SW 1271 (cell line): Measurements from ENCODE around the gene HOXA2.

Source experiments
- DNase-seq, 2 experiments: peaks; one replicate each; lab custom pipeline; 2025; lab: John Stamatoyannopoulos, UW

Gene HOXA2

DNA sequence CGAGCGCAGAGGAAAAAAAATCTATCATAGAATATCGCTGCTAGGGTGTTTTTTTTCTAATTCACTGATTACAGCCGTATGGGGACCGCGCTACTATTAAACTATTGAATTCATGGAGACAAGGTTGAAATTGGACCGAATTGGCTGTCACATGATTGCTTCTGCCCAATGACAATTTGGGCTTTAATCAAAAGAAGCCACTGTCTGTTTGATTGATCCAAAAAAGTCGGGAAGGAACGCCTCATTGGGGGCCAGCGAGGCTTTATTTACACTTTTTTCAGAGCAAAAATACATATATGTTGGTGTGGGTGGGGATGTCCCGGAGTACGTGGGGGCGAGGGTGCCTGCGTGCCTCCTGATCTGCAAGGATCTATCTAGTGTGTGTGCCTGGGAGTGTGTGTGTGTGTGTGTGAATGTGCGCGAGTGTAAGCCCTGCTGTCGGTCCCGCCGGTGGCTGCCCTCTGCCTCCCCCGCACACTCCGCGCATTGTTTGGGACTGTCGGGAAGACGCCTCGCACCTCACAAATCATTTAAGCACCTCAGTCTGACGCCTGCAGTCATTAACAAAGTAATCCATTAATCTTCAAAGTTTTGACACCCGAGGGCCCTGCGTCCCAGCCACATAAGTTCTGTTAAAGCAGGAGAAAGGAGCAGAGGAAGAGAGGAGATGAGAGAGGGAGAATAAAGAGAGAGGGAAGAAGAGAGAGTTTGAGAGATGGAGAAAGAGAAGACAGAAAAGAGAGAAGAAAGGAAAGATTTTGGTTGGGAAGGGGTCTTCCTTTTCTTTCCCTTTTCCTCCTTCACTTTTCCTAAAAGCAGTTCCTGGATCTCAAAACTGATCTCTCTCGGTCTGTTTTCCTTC, at the start of gene HOXA2:
Gene HOXA2, minus strand, starts transcription at position 103 of the 862 bp plus-strand sequence. CDS start 183 bp downstream, outside the sequence.
- no peak for DNase-seq

DNA sequence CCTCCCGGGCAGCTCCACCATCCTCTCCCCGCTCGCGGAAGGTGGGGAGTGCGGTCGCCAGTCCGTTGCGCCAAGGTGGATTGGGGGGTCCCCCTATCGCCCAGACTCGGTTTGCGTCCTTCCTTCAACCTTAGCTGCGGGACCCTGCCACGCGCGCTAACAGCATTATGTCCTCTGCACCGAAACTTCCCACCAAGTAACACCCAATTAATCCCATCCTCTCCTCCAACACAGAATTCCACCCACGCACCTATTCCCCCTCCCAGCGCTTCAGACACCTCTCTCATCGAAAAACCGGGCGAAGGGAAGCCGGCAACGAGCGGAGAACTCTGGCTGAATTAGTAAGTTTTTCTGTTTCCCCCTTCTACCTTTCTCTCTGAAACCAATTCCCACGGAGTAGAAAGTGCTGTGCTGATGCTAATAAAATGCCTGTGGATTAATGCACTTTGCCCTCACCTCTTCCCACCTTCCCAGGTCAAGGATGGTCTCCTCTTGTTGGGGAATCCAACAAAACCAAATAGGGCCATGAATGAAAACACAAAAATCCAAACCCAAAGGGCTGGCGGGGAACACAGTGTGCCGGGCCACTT, 49.0 kb upstream of the HOXA2 start:
- no peak for DNase-seq

- peak in 1 of 2 experiments; percentile 73 for DNase-seq
These were observed 48.3 kb upstream of the HOXA2 start for GRCh38 chr7:27150568-27151340.

DNA sequence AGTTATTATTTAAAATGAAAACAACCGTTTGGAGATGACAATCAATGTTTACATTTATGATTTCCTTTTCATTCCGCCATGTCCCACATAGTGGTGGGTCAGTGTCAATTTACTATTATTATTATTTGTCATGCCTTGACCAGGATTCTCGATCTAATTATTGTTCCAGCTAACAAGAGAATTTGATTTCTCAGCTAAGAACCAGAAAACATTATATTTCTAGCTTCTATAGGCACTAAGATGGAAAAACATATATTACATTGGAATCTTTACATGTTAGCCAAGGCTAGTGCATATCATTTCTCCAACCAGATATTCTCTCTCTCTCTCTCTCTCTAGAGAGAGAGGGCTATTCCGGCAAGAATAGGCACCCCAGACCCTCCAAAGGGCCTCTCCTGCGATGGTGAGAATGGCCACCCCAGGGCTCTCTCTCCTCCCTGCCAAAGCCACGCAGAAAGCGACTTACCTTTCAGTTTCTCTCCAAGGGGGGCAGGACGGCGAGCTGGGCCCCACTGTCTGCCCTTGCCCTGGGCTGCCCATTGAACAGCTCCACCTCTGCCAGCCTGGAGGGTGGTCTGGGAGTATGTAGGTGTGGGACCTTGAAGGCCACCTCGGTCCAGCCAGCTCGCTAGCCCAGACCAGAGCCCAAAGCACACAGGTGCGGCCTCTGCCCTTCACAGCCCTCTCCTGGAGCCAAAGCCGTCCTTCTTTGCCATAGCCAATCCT, 47.5 kb upstream of the HOXA2 start:
- DNase-seq, result no peak

- DNase-seq, result no peak
These were observed 46.5 kb upstream of the HOXA2 start for GRCh38 chr7:27148756-27149641.

- no peak for DNase-seq
These were observed 45.7 kb upstream of the HOXA2 start for GRCh38 chr7:27148031-27148755.

- no peak for DNase-seq
These were observed 44.9 kb upstream of the HOXA2 start, which contains the start of gene HOXA6 for GRCh38 chr7:27147199-27148030. TSS of gene HOXA6 (minus strand) at chr7:27147774. CDS start at chr7:27147749, 25 bp downstream.

DNA sequence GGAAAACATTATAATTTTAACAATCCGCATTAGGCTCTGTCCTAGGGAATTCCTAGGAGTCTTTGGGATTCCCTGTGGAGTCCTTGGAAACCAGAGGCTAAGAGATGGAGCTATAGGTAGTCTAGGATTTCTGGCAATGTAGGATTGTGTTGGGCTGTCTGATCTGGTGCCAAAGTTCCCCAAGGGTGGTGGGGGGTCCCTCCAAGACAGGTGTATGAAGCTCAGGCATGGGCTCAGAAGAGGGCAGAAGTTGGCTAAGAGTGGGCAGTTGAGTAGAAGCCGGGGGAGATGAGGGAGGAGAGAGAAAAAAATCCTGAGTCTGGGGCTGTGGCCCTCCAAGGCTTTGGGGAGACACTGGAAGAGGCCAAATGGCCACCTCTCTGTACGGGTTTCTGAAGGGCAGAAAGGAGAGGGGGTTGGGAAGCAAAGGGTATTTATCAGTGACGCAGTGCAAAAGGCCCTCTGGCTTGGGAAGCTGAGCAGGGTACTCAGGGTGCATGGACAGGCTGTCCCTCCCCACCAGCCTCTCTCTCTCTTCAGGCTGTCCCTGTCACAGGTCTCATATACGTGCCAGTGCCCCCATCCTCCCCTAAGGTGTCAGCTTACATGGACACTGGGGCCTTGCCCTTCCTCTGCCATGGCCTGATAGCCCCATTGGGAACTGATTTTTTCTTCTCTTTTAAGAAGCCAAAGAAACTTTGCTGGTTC, 44.2 kb upstream of the HOXA2 start:
- DNase-seq, result no peak

DNA sequence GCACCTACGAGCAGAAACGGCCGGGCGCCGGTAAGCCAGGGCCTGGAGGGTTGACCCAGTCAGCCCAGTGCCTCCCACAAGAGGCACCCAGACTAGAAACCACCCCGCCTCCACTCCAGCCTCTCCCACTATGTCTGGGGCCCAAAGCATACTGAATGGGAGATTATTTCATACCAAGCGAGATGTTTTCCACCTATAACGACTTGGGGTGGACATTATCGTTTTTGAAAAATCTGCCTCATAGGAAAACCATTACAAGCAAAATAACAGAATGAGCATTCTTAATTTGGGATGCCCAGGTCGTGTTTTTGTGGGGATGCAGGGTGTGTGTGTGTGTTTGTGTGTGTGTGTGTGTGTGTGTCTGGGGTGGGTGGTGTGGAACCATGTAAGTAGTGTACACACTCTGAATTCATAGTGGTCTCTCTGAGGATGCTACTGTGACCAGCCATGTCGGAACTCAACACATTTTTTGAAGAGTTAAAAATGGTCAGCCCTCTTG, 43.5 kb upstream of the HOXA2 start:
- DNase-seq, result no peak

DNA sequence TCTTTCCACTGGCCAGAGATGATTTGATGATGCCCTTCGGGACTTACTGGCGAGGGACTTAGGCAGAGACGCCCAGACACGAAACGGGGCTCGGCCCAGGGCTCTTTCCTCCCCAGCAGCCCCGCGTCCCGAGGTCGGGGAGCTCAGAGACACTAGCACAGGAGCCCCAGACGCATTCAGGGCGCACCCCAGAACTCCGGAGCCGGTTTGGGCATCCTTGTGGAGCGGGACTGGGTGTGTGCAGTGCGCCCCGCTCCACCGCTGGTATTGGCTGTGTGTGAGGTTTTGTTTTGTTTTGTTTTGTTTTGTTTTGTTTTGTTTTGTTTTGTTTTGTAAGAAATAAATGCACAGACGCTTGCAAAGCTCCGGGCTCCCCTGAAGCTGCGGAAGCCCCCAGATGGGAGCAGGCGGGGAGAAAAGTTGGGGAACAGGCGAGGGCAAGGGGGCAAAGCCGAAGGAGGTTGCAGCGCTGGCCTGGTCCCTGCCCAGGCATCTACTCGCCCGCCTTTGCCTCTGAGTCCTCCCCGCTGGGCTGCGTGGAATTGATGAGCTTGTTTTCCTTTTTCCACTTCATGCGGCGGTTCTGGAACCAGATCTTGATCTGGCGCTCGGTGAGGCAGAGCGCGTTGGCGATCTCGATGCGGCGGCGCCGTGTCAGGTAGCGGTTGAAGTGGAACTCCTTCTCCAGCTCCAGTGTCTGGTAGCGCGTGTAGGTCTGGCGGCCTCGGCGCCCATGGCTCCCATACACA, 42.9 kb upstream of the HOXA2 start:
- no peak for DNase-seq

GRCh38 chr7:27144781-27145164, 42.3 kb upstream of the HOXA2 start:
- DNase-seq, result no peak

DNA sequence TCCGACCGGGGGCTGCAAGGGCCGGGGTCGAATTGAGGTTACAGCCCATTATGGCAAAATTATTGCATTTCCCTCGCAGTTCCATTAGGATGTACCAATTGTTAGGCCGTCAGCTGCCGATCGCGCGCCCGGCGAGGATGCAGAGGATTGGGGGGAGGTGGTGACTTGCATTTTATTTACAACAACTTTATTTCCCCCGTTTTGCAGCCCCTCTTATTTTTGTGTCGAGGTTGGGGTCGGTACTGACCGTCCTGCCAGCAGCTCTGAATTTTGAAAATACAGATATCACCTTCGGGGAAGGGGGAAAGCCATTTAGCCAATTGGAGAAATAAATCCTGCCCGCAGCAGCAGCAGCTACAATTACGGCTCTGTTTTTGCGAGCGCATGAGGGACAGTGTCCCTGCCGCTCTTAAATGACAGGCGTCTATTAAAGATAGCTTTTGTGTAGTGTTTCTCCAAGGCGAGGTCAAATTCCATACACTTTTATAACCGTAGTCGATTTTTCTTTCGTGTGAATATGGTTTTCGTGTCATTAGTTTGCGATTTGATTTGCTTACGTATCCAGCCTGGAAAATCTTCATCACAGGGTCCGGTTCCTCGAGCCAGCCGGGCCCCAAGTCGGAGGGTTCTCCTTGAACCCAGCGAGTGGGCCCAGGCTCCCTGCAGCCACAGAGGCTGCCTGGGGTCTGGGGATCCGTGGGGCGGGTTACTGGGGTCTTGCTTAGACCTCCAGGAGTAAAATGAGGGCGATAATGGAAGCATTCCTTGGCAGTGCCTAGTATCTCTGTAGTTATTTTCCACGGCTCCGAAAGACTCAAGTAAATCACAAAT, 41.7 kb upstream of the HOXA2 start:
- DNase-seq, result no peak

GRCh38 chr7:27143023-27143949, 40.8 kb upstream of the HOXA2 start, which contains the start of gene HOXA5:
TSS of gene HOXA5 (minus strand) at chr7:27143681. CDS start at chr7:27143607, 74 bp downstream.
- DNase-seq, result peak in 1 of 2 experiments; percentile 68

GRCh38 chr7:27142580-27143022, 40.1 kb upstream of the HOXA2 start:
- DNase-seq, result no peak

GRCh38 chr7:27141923-27142579, 39.6 kb upstream of the HOXA2 start:
- no peak for DNase-seq
